Posterior cingulate gyrus (tissue), 11 donors: ENCODE results near the gene ACO2.

Experiments used
- DNase-seq, 10 donors: peaks; one replicate each; pipeline versions ENCODE4 v3.0.0 to v3.0.0-alpha.2; 2020 to 2021; ENCODE audit warnings: mixed read lengths in 3 of 10
- intact Hi-C: fragments of 100-400 bp; cut with DNase I; formaldehyde crosslinking; loops from one replicate; pipeline ENCODE4 v1.15.1; 2023

The ACO2 gene

GRCh38 chr22:41487037-41487935 is 18.4 kb downstream of the ACO2 start:
- no peak for DNase-seq
- intact Hi-C loops = no loop called here

GRCh38 chr22:41488076-41488475 is 19.2 kb downstream of the ACO2 start:
- intact Hi-C loops = no loop called here
- peak in 1 of 10 donors; percentile 5 for DNase-seq

GRCh38 chr22:41488596-41489385 is 19.9 kb downstream of the ACO2 start:
- intact Hi-C loops = no loop called here
- DNase-seq = peak in 1 of 10 donors; percentile 35

GRCh38 chr22:41491374-41492100 is 22.6 kb downstream of the ACO2 start:
- intact Hi-C loops = no loop called here
- no peak for DNase-seq

GRCh38 chr22:41498303-41498835 is 29.5 kb downstream of the ACO2 start:
- peak in 2 of 10 donors; percentile 1 to 17 for DNase-seq
- intact Hi-C loops = no loop called here

GRCh38 chr22:41499624-41500280 is 30.8 kb downstream of the ACO2 start:
- peak in 2 of 10 donors; percentile 44 for DNase-seq
- intact Hi-C loops = no loop called here

- intact Hi-C loops = no loop called here
- peak in 2 of 10 donors; percentile 12 to 19 for DNase-seq
Observed at GRCh38 chr22:41500303-41500702, 31.4 kb downstream of the ACO2 start.

- intact Hi-C loops = no loop called here
- peak in 1 of 10 donors; percentile 75 for DNase-seq
Observed at GRCh38 chr22:41501209-41501608, 32.3 kb downstream of the ACO2 start.

- peak in 8 of 10 donors; percentile 54 to 95 (median 79) for DNase-seq
- intact Hi-C loops = no loop called here
Observed at GRCh38 chr22:41504397-41504796, 35.5 kb downstream of the ACO2 start.

GRCh38 chr22:41504816-41505215 is 35.9 kb downstream of the ACO2 start:
- peak in 1 of 10 donors; percentile 33 for DNase-seq
- intact Hi-C loops = no loop called here

GRCh38 chr22:41505511-41506220 is 36.7 kb downstream of the ACO2 start:
- DNase-seq = no peak
- intact Hi-C loops = no loop called here

GRCh38 chr22:41507330-41508063 is 38.6 kb downstream of the ACO2 start:
- DNase-seq = peak in 2 of 10 donors; percentile 71 to 73
- intact Hi-C loops = loop anchor here (2.0 kb wide), 1 partner anchor 105 kb away; no protein-coding TSS in a partner anchor

GRCh38 chr22:41508770-41509170 is 39.9 kb downstream of the ACO2 start:
- peak; percentile 70 to 97 (median 82) for DNase-seq
- intact Hi-C loops = loop anchor here (2.0 kb wide), 1 partner anchor 106 kb away; no protein-coding TSS in a partner anchor

- peak in 1 of 10 donors; percentile 62 for DNase-seq
- intact Hi-C loops = loop anchor here (10.0 kb wide), 1 partner anchor 47 kb away; the partner anchor contains the start of genes ACO2 and PHF5A
Observed at GRCh38 chr22:41511521-41511968, 42.6 kb downstream of the ACO2 start.

GRCh38 chr22:41512421-41513194 is 43.7 kb downstream of the ACO2 start:
- intact Hi-C loops = loop anchor here (10.0 kb wide), 1 partner anchor 48 kb away; the partner anchor contains the start of genes ACO2 and PHF5A
- DNase-seq = peak in 1 of 10 donors; percentile 49

GRCh38 chr22:41513391-41513790 is 44.5 kb downstream of the ACO2 start:
- intact Hi-C loops = loop anchor here (10.0 kb wide), 1 partner anchor 49 kb away; the partner anchor contains the start of genes ACO2 and PHF5A
- peak in 8 of 10 donors; percentile 54 to 95 (median 70) for DNase-seq

GRCh38 chr22:41516462-41516861 is 47.5 kb downstream of the ACO2 start:
- intact Hi-C loops = loop anchor here (5.0 to 10.0 kb wide), 2 partner anchors 34 to 52 kb away; partner anchors contain the start of genes ACO2 and PHF5A

More at GRCh38 chr22:41516462-41516861, 47.5 kb downstream of the ACO2 start:
- no peak for DNase-seq
